ENCODE results near the gene PRKCI. TPM values are rescaled to one million over a fixed set of nuclear protein-coding genes. Genes with fewer than 3 reads are reported as not detected.

PRKCI gene
- total and polyA plus RNA-seq, 2 of the 4 experiments (the other 2 are of a cell fraction), result 28.7 to 53.4 TPM

DNA sequence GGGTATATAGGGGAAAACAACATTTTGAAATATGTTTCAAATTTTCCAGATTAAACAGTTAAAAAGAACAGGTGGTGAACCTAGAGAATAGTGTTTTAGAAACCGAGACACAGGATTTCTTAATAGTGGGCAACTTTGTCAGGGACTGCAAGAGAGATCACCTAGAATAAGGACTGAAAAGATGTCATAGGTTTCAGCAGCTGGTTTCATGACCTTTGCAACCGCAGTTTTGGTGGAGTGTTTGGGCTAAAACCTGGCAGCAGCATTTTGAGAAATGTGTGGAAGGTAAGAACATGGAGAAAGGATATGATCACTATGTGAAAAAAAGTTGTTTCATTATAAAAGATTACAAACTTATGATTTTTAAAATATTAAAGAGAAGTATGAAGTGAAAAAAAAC is 34.9 kb downstream of the PRKCI start:
- no peaks in the 10 kb centered on the region for H3K27me3 ChIP-seq (ENCODE audit: control insufficient read depth, insufficient read depth, low read length)
- H3K9me1 ChIP-seq (ENCODE audit: insufficient read depth, low read length), result peaks cover 4% of the 10 kb centered on the region; the same call in 1 of the 2 replicates
- no peak overlapping the region for H3K4ac ChIP-seq (ENCODE audit: low read depth, low read length)
- H2AFZ ChIP-seq (replicated peaks; ENCODE audit: low read length, poor library complexity), result no peak overlapping the region
- CTCF ChIA-PET, result no interaction called here
- H3K27ac ChIP-seq (ENCODE audit: insufficient read depth, low read length), result no peak overlapping the region
- H3K23ac ChIP-seq (ENCODE audit: low read depth, low read length), result no peak overlapping the region
- 100% methylated on average over 1 of the region's 2 CpGs; no CpG with 5 or more reads in 1 of the 2 experiments for WGBS, 2 experiments (ENCODE audit: extremely low coverage in 2 of 2, insufficient read length in 1 of 2)
- no peak overlapping the region for H2BK120ac ChIP-seq (ENCODE audit: low read depth, low read length)
- dilution Hi-C loops (cut with HindIII; ENCODE audit: low sequenced_read_pairs, unreplicated experiment) (no loop called here), in situ Hi-C loops (cut with MboI; ENCODE audit: low sequenced_read_pairs) (no loop called here), intact Hi-C loops (cut with micrococcal nuclease) (no loop called here)
- no peak overlapping the region for H2AK5ac ChIP-seq (ENCODE audit: low read depth, low read length)
- DNase-seq, result no peak
- H2BK5ac ChIP-seq (ENCODE audit: low read depth, low read length, poor library complexity, severe bottlenecking), result no peak overlapping the region
- H3K79me1 ChIP-seq (ENCODE audit: low read depth in 1 of 2, low read length in 2 of 2), result peaks cover 20 to 45% of the 10 kb centered on the region in 2 experiments
- peaks cover 10% of the 10 kb centered on the region for H3K36me3 ChIP-seq (ENCODE audit: control insufficient read depth, insufficient read depth, low read length)
- POLR2A ChIA-PET (ENCODE audit: unreplicated experiment), result no interaction called here
- no peak overlapping the region for H3K14ac ChIP-seq (replicated peaks; ENCODE audit: low read depth, low read length)
- H3K18ac ChIP-seq (ENCODE audit: low read depth, low read length), result no peak overlapping the region
- H3K56ac ChIP-seq (ENCODE audit: extremely low read depth, insufficient read depth, low read length), result no peak overlapping the region
- peaks cover 3% of the 10 kb centered on the region for H4K20me1 ChIP-seq (ENCODE audit: insufficient read depth, low read length)
- BruUV-seq (replicated peaks), result no TSS peak
- H2BK15ac ChIP-seq (ENCODE audit: low read depth, low read length), result no peak overlapping the region
- no peak overlapping the region for H4K8ac ChIP-seq (ENCODE audit: low read depth in 2 of 2, low read length in 2 of 2)
- no peak for TF ChIP-seq RAD21 (IDR thresholded peaks at IDR 0.05; ENCODE audit: low read length)
- no peak for TF ChIP-seq ELK1 (IDR thresholded peaks at IDR 0.05; ENCODE audit: borderline replicate concordance, low read depth, low read length)
- TF ChIP-seq RCOR1 (IDR thresholded peaks at IDR 0.05; ENCODE audit: insufficient replicate concordance, low read length), result no peak
- no peak for TF ChIP-seq BHLHE40 (IDR thresholded peaks at IDR 0.05; ENCODE audit: low read depth, low read length)
- no peak for TF ChIP-seq CTCF (conservative IDR thresholded peaks at IDR 0.05; ENCODE audit: low read depth, low read length)
- no peaks in the 10 kb centered on the region for H3K4me1 ChIP-seq (ENCODE audit: control insufficient read depth, insufficient read depth, low read length)
- no peak overlapping the region for H2BK20ac ChIP-seq (ENCODE audit: low read depth, low read length)
- no peak overlapping the region for H2AK9ac ChIP-seq (replicated peaks; ENCODE audit: low read depth, low read length, poor library complexity)
- no peaks in the 10 kb centered on the region for H3K9me3 ChIP-seq (ENCODE audit: control insufficient read depth, insufficient read depth, low read length)
- H3K4me3 ChIP-seq (ENCODE audit: insufficient read depth, low read depth, low read length), result no peak overlapping the region
- no peak overlapping the region for H3K9ac ChIP-seq (ENCODE audit: low read depth, low read length)
- H4K5ac ChIP-seq (ENCODE audit: low read depth, low read length), result no peak overlapping the region
- no peak overlapping the region for H3K4me2 ChIP-seq (ENCODE audit: low read depth, low read length)
- H4K91ac ChIP-seq (ENCODE audit: insufficient read depth, low read depth, low read length), result no peak overlapping the region
- ATAC-seq (ENCODE audit: low read depth), result no peak
